Left renal pelvis (tissue), 4 donors: ENCODE measurements around the gene KIF4B. TPM values are rescaled to one million over a fixed set of nuclear protein-coding genes. Genes with fewer than 3 reads are reported as not detected.

Source experiments
- DNase-seq, 4 donors: peaks; one replicate each; pipeline ENCODE4 v3.0.0-alpha.2; 2013; ENCODE audit warnings: low read depth in 4 of 4, low spot score in 3 of 4
- polyA plus RNA-seq, 4 donors: library from polyadenylated mRNA; unstranded; fragments of 120-200 nt; gene quantifications; one replicate each; pipeline ENCODE4 v1.2.1, GENCODE V29; 2013; ENCODE audit not compliant: insufficient read length in 4 of 4

Gene KIF4B
- polyA plus RNA-seq, 4 donors: 0.12 to 0.27 (median 0.18) TPM

DNA sequence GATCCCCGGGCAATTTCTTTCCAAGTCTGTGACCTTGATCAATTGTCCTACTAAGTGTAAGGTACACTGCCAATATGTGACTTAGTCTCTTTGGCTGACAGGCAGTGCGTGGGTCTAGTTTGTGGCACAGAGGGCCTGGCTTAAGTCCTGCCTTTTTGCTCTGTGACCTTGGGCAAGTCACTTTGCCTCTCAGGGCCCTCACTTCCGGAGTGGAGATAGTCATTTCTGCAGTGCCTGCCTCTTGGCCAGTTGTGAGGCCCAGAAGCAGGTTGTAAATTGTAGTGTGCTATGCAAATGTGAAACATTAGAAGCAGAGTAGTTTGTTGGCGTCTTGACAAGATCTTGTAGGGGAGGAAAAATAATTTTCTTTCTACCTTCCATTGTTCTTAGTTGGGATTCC, 39.0 kb downstream of the KIF4B start:
- DNase-seq: no peak

DNA sequence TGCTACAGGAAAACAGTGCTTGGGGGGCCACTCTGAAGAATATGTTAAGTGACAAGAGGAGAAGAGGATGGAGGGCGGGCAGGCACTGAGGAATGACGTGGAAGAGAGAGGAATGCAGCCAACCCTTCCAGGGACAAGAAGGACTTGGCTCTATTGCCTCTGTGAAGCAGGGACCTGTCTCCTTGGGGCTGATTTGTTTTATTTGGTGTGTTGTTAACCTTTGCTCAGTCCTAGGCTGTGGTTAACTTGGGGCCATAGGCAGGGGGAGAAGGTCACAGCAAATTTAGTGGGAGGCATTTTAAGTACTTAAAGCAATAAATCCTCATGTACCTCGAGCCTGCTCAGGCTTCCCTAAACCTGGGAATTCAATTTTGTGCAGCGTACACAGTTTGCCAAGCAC, 39.9 kb downstream of the KIF4B start:
- peak in 2 of 4 donors; percentile 4 to 38 for DNase-seq

DNA sequence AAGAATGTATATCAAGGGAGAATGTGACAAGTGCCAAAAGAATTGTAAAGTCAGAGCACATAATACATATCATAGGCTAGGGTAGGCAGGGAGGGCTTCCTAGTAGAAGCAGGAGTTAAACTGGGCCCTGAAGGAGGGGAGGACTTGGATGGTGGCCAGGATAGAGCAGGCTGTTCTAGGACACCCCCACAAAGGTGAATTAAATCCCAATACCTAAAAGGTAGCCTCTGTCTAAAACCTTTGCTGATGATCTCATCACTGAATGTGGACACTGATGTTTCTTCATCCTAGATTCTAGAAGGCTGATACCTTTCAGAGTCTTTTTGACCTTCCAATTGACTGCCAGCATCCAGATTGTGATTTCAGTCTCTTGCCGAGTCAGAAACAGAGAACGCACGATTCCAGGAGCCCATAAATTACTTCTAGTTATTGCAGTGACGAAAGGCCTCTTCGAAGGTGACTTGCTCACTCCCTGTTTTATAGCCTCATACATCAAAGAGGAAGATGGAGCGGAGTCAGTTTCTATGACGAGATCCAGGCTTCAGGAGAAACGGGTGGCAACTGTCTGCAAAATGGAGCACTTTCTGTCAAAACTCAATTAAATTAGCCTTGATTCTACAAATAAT, 43.2 kb downstream of the KIF4B start:
- DNase-seq: no peak

DNA sequence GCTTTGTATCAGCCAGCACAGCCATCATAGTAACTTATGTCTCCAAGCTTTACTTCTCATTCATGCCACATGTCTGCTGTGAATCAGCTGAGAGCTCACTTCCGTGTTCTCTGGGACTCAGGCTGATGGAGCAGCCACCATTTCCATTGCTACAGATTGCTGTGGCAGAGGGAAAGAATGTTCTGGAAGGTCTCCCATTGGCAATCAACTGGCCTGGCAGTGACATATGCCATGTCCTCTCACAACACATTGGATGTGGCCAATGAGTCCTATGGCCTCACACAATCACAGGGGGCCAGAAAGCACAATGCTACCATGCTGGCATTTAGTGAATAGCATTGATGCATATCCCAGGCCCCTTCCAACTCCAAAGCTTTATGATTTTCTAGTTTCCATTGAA, 44.1 kb downstream of the KIF4B start:
- no peak for DNase-seq

DNA sequence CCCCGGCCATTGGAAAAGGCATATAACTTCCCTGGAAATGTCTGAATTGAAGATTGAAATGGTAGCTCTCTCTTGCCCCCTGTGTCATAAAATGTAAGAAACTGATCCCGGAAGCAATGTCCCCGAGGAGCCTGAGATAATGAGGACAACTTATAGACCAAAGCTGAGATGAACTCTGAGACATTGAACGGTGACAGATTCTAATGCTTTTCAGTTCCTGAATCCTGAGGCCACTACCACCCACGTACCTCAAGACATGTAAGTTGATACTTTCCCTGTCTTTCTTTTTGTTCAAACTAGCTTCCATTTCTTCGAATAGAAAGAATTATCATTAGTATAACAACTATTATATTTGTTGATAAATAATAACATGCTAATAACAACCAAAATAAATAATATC, 51.0 kb downstream of the KIF4B start:
- DNase-seq: no peak

DNA sequence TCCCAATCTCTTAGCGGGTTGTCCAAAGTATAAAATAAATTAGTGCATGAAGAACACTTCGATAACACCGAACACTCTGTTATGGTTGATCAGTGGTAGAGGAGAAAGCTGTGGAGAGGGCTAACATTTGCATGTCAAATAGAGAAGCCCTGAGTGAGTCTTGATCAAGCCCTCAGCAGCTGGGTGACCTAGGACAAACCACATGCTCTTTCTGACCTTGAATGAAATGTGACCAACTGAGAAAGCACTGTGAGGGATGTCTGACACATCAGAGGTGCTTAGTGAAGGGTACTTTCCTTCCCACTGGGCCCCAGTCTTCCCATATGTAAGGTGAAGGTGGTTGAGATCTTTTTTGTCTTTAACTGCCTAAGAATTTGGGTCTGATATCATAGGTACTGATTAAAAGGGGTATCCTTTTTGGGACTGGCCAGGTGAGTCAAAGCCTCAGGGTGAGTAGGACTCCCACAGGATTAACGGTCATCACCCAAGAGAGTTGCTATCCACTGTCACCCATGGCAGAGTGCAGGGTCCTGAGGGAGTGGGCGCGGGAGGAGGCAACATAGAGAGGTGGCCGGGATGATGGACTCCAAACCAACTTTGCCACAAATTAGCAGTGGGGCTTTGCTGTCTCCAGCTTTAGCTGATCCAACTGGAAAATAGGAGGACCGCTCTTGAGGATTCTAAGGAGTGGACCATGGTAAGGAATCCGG, 53.5 kb downstream of the KIF4B start:
- DNase-seq: no peak

Other genes starting within 250 kb of the KIF4B start
- 10 to 100 TPM; 36.1 to 45.3 (median 40.3) TPM for gene FAXDC2, start 163.2 kb upstream of the KIF4B start, polyA plus RNA-seq
- gene CNOT8, start 155.1 kb upstream of the KIF4B start, polyA plus RNA-seq: 10 to 100 TPM; 68.4 to 85.7 (median 80.6) TPM
- 10 to 100 TPM; 17.1 to 21.9 (median 21.5) TPM for gene GEMIN5, start 75.5 kb upstream of the KIF4B start, polyA plus RNA-seq
- gene MRPL22, start 72.7 kb upstream of the KIF4B start, polyA plus RNA-seq: 10 to 100 TPM; 38.3 to 55.9 (median 51.7) TPM